ENCODE measurements around the gene MSMB.

DNA sequence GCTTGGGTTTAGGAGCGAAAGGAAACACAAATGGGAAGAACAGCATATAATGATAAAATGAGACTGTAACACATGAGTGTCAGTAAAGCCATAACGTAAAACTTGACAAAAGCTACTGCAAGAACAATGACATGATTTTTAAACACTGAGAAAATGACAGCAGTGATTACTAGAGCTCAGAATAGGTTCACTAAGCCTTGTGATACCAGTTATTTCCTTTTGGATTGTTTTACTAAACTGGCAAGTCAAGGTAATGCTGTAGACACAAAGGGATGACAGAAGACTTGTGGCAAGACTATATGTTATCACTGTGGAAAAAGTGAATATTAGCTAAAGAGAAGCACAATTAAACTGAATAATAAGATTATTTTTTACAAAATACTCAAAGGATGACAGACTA lies 28.3 kb downstream of the MSMB start:
- TF ChIP-seq CTCF (IDR thresholded peaks at IDR 0.05; ENCODE audit: low read depth, low read length) (no peak), POLR2A (IDR thresholded peaks at IDR 0.05; ENCODE audit: extremely low read depth, insufficient read length) (no peak), MYC (IDR thresholded peaks at IDR 0.05; ENCODE audit: low read depth, low read length) (no peak)

Data from NB4 (cell line).